CMK (cell line): Measurements from ENCODE around the gene SPATA2.

ENCODE experiments used
- DNase-seq: peaks from one replicate; pipeline ENCODE4 v3.0.0-alpha.2; 2010; ENCODE audit warnings: low read depth

The SPATA2 gene

DNA sequence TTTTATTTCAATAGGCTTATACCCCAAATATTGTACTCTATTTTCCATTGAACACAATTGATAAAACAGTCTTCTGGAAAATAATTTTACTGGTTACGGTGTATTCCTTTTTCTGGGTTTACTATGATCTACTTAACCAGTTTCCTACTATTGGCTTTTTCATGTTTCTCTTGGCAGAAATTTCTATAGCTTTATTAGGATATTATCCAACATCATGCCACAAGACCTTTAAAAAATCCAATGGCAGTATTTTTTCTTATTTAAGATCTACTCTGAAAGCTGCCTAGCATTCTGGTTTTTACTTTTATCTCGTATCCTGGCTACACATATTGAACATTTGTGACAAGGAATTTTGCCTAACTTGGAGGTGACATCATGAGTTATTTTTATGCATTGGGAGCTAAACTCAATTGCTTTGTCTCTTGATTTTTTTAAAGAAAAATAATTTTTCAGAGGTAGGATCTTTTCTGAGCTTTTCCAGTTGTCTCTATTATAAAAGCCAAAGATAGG is 57.2 kb downstream of the SPATA2 start:
- no peak for DNase-seq

DNA sequence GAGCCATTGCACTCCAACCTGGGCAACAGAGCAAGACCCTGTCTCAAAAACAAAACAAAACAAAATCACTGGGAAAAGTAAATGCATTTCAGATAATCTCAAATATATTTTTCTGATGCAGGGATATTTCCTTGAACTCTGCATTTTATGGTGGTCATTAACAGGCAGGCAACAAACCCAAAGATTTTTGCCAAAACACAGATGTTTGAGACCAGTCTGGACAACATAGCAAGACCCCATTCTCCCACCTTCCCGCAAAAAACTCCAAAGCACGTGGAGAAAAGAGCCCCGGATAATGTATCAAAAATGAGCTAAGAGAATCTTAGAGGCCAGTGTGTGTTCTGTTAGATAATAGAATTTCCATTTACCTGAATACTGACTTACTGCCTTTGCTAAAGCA is 58.4 kb downstream of the SPATA2 start:
- no peak for DNase-seq

DNA sequence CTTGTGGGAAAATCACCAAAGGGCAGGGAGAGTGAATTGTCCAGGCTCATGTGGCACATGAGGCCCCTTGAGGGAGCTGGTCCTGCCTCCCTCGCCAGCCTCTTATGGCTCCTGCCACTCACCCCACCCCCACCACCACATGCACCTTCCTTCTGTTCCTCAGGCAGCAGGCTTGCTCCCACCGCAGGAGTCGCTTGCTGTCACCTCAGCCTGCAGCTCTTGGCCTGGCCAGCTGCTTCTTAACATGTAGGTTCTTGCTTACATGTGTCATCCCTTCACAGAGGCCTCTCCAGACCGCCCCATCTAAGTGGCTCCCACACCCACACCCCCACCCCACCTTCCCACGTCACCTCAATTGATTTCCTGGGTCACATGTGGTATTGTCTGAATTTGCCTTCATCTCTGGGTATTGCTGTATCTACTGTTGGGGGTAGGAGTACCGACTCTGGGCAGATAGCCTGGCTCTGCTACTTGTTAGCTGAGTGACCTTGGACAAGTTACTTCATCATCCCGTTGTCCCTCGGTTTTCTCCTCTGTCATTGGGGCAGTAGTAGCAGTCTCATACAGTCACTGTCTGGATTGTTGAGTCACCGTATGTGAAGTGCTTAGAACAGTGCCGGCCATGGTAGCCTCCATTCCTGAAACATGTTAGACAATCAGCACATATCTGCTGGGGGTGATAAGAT is 61.0 kb downstream of the SPATA2 start:
- DNase-seq: no peak

DNA sequence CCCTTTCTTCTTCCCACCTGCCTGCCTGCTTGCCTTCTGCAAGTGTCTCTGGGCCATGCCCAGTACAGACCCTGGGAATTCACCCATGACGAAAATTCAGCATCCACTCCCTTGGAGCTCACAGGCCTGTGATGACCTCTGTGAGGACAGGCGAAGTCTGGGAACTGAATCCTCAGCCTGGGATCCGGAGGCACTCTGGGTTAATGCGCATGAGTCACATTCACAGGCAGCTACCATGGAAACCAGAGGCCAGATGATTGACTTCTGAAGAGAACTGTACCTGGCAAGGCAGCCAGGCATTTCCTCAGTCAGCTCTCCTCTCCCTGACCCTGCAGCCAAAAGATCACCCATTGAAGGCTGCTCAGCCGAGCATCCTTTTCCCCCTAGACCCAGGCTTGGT is 61.7 kb downstream of the SPATA2 start:
- DNase-seq: no peak
